ENCODE data around the gene RDM1.

RDM1 gene, protein sequence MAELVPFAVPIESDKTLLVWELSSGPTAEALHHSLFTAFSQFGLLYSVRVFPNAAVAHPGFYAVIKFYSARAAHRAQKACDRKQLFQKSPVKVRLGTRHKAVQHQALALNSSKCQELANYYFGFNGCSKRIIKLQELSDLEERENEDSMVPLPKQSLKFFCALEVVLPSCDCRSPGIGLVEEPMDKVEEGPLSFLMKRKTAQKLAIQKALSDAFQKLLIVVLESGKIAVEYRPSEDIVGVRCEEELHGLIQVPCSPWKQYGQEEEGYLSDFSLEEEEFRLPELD

DNA sequence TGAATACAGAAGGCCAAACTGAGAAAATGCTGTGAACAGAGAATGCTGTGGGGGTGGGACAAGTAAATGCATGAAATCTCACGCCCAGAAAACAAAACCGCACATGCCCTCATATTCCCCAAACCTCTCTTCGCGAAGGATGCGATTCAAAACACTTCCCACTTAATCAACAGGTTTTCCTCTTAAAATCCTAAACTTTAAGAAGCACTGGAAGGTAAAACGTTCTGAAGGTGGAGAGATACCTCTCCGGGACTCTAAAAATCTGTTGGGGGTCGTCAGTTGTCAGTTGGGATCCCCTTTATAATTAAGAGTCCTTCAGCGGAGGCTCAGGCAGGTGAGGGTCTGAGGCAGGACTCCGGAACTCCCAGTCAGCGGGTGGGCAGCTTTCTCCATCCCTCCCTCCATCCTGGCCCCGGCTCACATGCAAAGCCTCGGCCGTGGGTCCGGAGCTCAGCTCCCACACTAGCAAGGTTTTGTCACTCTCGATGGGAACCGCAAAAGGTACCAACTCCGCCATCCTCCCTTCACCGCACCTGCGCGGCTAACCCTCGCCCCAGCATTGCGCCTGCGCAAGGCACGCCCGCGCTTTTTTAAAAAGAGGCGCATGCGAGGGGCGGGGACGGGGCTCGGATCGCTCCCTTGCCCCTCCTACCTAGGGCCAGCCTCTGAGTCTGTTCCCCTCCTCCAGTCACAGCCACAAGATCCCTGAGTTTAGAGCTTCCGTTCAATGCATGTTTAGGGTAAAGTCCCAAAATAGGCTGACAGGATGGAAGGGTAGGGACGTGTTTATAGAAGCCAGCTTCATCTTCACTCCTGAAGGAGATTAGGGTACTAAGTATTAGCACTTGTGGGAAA lies at the start of gene RDM1:
TSS of gene RDM1 (minus strand) at position 563 of the 855 bp plus-strand sequence. CDS start at position 517, 46 bp downstream.
- Histone ChIP-seq H3K4me1 (ENCODE audit: insufficient read depth, low read length) (peaks cover 11% of the 10 kb centered on the region; the same call in 1 of the 2 replicates), H3K4me3 (ENCODE audit: low read length) (peak within 1 kb of the TSS; percentile 76), H3K27ac (ENCODE audit: low read length) (no peak within 1 kb of the TSS), H3K9me3 (ENCODE audit: insufficient read depth, low read depth, low read length) (no peaks in the 10 kb centered on the region), H3K9ac (ENCODE audit: low read depth, low read length) (peak within 1 kb of the TSS; percentile 61; the same call in 1 of the 2 replicates), H3K27me3 (ENCODE audit: insufficient read depth, low read length) (peaks cover 9% of the 10 kb centered on the region; the same call in 1 of the 2 replicates), H3K36me3 (ENCODE audit: insufficient read depth, low read depth, low read length) (peaks cover 4% of the 10 kb centered on the region; the same call in 1 of the 2 replicates)

DNA sequence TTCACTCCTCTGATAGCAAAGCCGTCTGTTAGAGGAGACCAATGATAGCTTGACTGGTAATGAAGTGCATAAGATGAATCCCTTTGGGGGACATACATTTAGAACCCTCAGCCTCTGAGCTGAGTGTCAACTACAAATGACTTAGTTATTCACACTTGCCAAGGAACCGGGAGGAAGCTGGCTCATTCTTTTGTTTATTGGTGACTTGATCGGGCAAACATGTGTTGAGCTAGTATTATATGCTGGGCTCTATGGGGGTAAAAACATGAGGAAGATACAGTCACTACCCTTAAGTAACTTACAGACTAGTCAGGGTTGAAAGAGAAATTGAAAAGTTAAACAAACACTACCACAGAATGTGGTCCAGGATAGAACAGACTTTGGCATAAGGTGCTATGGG lies 47.8 kb upstream of the RDM1 start:
- Histone ChIP-seq H3K36me3 (ENCODE audit: insufficient read depth, low read depth, low read length) (no peaks in the 10 kb centered on the region), H3K27ac (ENCODE audit: low read length) (no peak overlapping the region), H3K9me3 (ENCODE audit: insufficient read depth, low read depth, low read length) (no peaks in the 10 kb centered on the region), H3K4me3 (ENCODE audit: low read length) (no peak overlapping the region), H3K9ac (ENCODE audit: low read depth, low read length) (no peak overlapping the region), H3K27me3 (ENCODE audit: insufficient read depth, low read length) (no peaks in the 10 kb centered on the region), H3K4me1 (ENCODE audit: insufficient read depth, low read length) (no peaks in the 10 kb centered on the region; the same call in 1 of the 2 replicates)

DNA sequence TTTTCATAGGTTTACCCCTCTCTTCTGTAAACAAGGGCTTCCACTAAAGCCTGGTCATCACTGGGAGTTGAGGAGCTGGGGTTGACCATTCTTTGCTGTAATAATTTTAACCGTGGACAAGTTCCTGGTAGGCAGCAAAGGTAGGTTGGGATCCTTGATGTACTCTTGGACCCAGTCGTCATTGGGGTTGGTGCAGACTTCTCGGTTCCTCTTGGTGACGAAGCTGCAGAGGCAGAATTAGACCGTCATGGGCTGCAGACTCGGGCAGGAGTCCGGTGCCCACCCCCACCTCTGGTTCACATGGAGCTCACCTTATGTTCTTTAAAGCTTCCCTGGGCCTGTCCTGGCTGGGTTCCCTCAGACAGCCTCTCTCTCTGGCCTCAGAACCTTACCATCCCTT lies 46.9 kb upstream of the RDM1 start:
- Histone ChIP-seq H3K4me1 (ENCODE audit: insufficient read depth, low read length) (no peaks in the 10 kb centered on the region; the same call in 1 of the 2 replicates), H3K9ac (ENCODE audit: low read depth, low read length) (no peak overlapping the region), H3K27ac (ENCODE audit: low read length) (no peak overlapping the region), H3K9me3 (ENCODE audit: insufficient read depth, low read depth, low read length) (no peaks in the 10 kb centered on the region), H3K4me3 (ENCODE audit: low read length) (no peak overlapping the region), H3K27me3 (ENCODE audit: insufficient read depth, low read length) (no peaks in the 10 kb centered on the region), H3K36me3 (ENCODE audit: insufficient read depth, low read depth, low read length) (no peaks in the 10 kb centered on the region)

DNA sequence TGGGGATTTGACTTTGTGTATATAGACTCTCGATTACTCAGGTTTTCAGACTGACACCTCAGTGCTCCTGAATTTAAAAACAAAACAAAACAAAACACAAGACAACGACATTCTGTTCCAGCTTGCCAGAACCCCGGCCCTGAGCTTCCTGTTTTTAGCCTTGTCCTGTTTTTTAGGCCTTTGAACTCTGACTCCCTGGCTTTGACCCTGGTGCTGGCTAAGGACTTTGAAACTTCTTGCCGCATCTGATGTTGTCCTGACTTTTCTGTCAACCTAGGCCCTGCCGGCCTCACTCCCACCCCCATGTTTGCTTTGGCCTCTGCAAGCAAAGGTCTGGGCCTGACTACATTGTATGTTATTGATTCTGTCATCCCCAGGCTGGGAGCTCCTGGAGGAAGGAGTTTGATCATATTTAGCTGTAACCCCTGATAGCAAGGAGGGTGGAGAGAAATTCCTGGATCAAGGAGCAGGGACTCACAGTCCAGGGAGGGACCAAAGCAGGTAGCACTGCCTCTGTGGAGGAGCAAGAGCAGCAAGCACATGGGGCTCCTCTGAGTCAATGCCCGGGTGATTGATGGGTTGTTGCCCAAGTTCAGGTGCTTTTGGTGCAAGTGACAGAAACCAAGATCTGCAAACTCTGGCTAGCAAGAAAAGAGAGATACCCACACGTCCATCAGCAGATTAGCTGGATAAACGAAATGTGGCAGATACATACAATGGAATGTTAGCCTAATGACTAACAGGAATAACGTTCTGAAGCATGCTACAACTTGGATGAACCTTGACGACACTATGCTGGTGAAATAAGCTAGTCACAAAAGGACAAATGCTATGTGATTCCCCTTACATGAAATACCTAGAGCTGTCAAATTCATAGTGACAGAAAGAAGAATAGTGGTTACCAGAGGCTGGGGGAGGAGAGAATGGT lies 43.0 kb upstream of the RDM1 start:
- Histone ChIP-seq H3K27ac (ENCODE audit: low read length) (no peak overlapping the region), H3K9ac (ENCODE audit: low read depth, low read length) (no peak overlapping the region), H3K36me3 (ENCODE audit: insufficient read depth, low read depth, low read length) (no peaks in the 10 kb centered on the region), H3K27me3 (ENCODE audit: insufficient read depth, low read length) (no peaks in the 10 kb centered on the region), H3K4me3 (ENCODE audit: low read length) (no peak overlapping the region), H3K4me1 (ENCODE audit: insufficient read depth, low read length) (no peaks in the 10 kb centered on the region; the same call in 1 of the 2 replicates), H3K9me3 (ENCODE audit: insufficient read depth, low read depth, low read length) (no peaks in the 10 kb centered on the region)

DNA sequence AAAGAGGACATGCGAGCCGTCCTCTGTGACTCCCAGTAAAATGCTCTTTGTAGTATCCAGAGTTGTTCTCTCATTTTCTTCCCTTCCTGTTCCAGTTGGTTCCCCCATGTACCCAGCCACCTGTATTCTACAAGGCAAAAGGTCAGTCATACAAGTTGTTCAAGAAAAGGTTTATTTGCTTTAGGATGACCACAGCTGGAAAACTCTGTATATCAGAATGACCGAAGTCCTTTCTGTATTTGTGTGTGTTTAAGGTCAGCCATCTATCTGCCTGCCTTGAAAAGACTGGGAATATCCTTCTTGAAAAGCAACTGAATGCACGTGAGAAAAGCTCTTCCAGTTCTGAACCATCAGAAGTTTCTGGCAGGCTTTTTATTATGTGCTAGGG lies 42.4 kb upstream of the RDM1 start:
- H3K27ac ChIP-seq (ENCODE audit: low read length) = no peak overlapping the region
- H3K36me3 ChIP-seq (ENCODE audit: insufficient read depth, low read depth, low read length) = no peaks in the 10 kb centered on the region
- no peaks in the 10 kb centered on the region for H3K27me3 ChIP-seq (ENCODE audit: insufficient read depth, low read length)
- H3K4me1 ChIP-seq (ENCODE audit: insufficient read depth, low read length) = no peaks in the 10 kb centered on the region; the same call in 1 of the 2 replicates
- no peak overlapping the region for H3K9ac ChIP-seq (ENCODE audit: low read depth, low read length)
- H3K4me3 ChIP-seq (ENCODE audit: low read length) = no peak overlapping the region
- H3K9me3 ChIP-seq (ENCODE audit: insufficient read depth, low read depth, low read length) = no peaks in the 10 kb centered on the region

DNA sequence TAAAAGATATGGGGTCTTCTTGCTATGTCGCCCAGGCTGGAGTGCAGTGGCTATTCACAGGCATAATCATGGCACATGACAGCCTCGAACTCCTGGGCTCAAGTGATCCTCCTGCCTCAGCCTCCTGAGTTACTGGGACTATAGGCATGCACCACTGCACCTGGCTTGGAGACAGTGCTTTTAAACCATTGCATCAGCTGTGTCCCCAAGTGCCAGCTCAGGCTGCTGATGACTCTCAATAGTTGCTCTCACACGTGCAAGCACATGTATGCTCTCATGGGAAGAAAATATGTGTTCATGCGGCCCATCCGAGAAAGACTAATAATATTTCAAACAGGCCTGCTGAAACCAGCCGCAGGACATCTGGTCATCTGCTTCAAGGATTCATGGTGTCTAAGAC lies 42.0 kb upstream of the RDM1 start:
- Histone ChIP-seq H3K4me3 (ENCODE audit: low read length) (no peak overlapping the region), H3K4me1 (ENCODE audit: insufficient read depth, low read length) (no peaks in the 10 kb centered on the region; the same call in 1 of the 2 replicates), H3K9ac (ENCODE audit: low read depth, low read length) (no peak overlapping the region), H3K27ac (ENCODE audit: low read length) (no peak overlapping the region), H3K27me3 (ENCODE audit: insufficient read depth, low read length) (no peaks in the 10 kb centered on the region), H3K9me3 (ENCODE audit: insufficient read depth, low read depth, low read length) (no peaks in the 10 kb centered on the region), H3K36me3 (ENCODE audit: insufficient read depth, low read depth, low read length) (no peaks in the 10 kb centered on the region)

DNA sequence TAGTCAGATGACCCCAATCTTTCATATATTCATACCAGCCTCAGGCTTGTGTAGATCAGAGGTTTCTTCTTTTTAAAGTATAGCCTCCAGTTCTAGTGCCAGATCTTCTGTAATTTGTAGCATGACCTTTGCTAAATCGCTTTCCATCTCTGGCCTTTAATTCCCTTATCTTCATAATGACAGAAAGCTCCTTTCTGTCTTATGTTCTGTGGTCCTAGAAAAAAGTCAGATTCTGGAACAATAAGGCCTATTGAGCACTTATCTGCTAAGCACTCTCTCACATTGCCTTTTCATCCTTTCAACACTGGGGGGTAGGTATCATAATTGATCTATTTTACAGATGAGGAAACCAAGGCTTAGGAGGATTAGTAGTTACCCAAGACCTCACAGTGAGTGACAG lies 41.5 kb upstream of the RDM1 start:
- Histone ChIP-seq H3K4me1 (ENCODE audit: insufficient read depth, low read length) (no peaks in the 10 kb centered on the region; the same call in 1 of the 2 replicates), H3K4me3 (ENCODE audit: low read length) (no peak overlapping the region), H3K36me3 (ENCODE audit: insufficient read depth, low read depth, low read length) (no peaks in the 10 kb centered on the region), H3K9me3 (ENCODE audit: insufficient read depth, low read depth, low read length) (no peaks in the 10 kb centered on the region), H3K9ac (ENCODE audit: low read depth, low read length) (no peak overlapping the region), H3K27me3 (ENCODE audit: insufficient read depth, low read length) (no peaks in the 10 kb centered on the region), H3K27ac (ENCODE audit: low read length) (no peak overlapping the region)

DNA sequence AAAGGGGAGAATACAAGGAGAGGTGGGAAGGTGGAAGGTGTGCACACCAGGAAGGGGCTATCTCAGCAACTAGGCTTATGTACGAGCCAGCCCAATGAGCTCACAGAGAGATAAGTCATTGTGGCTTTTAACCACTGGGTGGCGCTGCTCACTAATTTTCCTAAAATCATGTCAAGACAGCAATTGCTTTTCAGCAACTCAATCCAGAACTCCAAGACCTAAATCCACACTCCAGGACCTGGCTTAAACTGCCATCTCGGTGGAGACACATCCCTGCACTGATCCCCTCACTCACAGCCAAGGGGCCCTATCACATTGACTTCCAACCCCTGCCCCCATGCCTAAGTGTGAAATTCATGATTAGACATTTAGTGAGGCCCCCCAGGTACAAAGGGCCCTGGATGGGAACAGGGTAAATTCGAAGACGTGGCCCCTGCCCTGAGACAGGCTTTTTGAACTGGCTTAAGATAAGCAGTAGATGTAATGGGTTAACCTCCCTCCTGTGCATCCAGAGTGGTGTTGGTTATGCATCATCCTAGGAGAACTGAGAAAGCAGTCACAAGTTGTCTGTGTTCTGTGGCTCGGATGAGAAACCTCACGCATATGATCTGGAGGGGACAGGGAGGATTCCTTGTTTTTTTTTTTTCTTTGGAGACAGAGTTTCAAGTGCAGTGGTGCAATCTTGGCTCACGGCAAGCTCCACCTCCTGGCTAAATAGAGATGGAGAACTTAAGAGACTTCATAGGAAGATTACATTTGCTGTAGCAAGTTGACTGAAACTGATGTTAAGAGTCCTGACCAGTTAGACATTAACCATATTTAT lies 39.2 kb upstream of the RDM1 start:
- Histone ChIP-seq H3K27me3 (ENCODE audit: insufficient read depth, low read length) (no peaks in the 10 kb centered on the region), H3K9me3 (ENCODE audit: insufficient read depth, low read depth, low read length) (no peaks in the 10 kb centered on the region), H3K4me1 (ENCODE audit: insufficient read depth, low read length) (no peaks in the 10 kb centered on the region), H3K4me3 (ENCODE audit: low read length) (no peak overlapping the region), H3K9ac (ENCODE audit: low read depth, low read length) (no peak overlapping the region), H3K27ac (ENCODE audit: low read length) (no peak overlapping the region), H3K36me3 (ENCODE audit: insufficient read depth, low read depth, low read length) (no peaks in the 10 kb centered on the region)

DNA sequence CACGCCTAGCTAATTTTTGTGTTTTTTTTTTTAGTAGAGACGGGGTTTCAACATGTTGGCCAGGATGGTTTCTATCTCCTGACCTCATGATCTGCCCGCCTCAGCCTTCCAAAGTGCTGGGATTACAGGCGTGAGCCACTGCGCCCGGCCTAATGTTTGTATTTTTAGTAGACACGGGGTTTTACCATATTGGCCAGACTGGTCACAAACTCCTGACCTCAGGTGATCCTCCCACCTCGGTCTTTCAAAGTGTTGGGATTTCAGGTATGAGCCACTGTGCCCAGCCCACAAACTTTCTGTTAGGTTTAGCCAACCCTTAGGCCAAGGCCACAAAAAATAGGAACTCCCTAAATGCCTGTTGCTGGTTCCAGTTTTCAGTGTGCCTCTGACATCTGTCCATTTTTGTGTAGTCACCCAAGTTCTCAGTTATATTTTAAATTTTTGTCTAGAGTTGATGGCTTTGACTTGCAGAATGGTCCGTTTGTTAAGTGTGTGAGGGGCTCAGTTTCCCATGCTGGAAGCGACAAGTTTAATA lies 38.0 kb upstream of the RDM1 start:
- no peak overlapping the region for H3K4me3 ChIP-seq (ENCODE audit: low read length)
- H3K27ac ChIP-seq (ENCODE audit: low read length) = no peak overlapping the region
- H3K4me1 ChIP-seq (ENCODE audit: insufficient read depth, low read length) = no peaks in the 10 kb centered on the region
- no peaks in the 10 kb centered on the region for H3K9me3 ChIP-seq (ENCODE audit: insufficient read depth, low read depth, low read length)
- H3K36me3 ChIP-seq (ENCODE audit: insufficient read depth, low read depth, low read length) = no peaks in the 10 kb centered on the region
- no peaks in the 10 kb centered on the region for H3K27me3 ChIP-seq (ENCODE audit: insufficient read depth, low read length)
- no peak overlapping the region for H3K9ac ChIP-seq (ENCODE audit: low read depth, low read length)

DNA sequence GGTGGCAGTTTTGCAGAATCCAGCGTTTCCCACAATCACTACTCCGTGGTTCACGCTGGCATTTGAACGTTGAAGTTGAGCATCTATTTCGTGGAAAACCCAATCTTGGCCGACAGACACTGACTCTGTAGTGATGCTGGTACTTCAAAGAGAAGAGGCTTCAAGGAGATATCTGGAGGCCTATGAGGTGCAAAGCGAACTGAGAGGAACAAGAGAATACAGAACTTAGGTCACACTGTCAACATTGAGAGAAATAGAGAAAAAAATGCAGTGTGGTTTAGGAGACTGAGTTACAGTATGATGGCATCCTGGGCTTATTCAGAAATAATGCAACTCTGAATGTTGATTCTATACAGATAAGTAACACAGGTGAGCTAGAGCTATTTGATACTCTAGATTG lies 34.7 kb upstream of the RDM1 start:
- no peak overlapping the region for H3K27ac ChIP-seq (ENCODE audit: low read length)
- no peak overlapping the region for H3K4me3 ChIP-seq (ENCODE audit: low read length)
- H3K9ac ChIP-seq (ENCODE audit: low read depth, low read length) = no peak overlapping the region
- no peaks in the 10 kb centered on the region for H3K36me3 ChIP-seq (ENCODE audit: insufficient read depth, low read depth, low read length)
- H3K4me1 ChIP-seq (ENCODE audit: insufficient read depth, low read length) = no peaks in the 10 kb centered on the region
- no peaks in the 10 kb centered on the region for H3K27me3 ChIP-seq (ENCODE audit: insufficient read depth, low read length)
- H3K9me3 ChIP-seq (ENCODE audit: insufficient read depth, low read depth, low read length) = no peaks in the 10 kb centered on the region

Measured in iPS-20b (cell line).